DMS79 (cell line): ENCODE data around the gene KCTD11.
A peak's percentile ranks its signal among the peaks of the same experiment; 100 is the strongest.
"Not testable (repeated sequence)": the region's sequence is repeated elsewhere in the genome, so short reads cannot be mapped to it uniquely, and the experiment has no call there.

Source experiments
- DNase-seq: peaks from one replicate; lab custom pipeline; 2025; lab: John Stamatoyannopoulos, UW

KCTD11 gene

DNA sequence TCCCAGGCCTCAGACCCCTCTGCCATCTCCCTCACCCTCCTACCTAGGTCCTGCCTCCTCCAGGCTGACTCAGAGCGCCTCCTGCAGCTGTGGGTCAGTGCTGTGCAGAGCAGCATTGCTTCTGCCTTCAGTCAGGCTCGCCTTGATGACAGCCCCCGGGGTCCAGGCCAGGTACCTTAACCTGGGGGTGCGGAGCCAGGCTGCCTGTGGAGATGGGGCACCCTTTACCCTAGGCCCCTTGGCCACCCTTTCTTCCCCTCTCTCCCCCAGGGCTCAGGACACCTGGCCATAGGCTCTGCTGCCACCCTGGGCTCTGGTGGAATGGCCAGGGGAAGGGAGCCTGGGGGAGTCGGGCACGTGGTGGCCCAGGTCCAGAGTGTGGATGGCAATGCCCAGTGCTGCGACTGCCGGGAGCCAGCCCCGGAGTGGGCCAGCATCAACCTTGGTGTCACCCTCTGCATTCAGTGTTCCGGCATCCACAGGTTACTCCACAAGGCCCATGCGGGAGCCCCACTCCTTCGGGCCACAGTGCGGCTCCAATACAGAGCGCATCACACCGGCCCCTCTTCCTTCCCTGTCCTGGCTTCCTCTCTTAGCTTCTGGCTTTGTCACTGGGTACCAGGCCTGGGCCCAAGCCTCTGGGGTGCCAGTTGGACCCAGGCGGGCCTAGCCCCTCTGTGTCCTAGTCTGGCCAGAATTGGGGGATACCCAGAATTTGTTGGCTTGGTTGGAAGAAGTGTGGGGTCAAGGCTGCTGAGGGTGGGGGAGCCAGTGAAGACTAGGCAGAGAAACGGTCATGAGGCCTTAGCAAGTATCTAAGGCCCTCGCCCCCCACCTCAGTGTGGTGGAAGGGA lies 5.0 kb upstream of the KCTD11 start:
- DNase-seq: no peak

DNA sequence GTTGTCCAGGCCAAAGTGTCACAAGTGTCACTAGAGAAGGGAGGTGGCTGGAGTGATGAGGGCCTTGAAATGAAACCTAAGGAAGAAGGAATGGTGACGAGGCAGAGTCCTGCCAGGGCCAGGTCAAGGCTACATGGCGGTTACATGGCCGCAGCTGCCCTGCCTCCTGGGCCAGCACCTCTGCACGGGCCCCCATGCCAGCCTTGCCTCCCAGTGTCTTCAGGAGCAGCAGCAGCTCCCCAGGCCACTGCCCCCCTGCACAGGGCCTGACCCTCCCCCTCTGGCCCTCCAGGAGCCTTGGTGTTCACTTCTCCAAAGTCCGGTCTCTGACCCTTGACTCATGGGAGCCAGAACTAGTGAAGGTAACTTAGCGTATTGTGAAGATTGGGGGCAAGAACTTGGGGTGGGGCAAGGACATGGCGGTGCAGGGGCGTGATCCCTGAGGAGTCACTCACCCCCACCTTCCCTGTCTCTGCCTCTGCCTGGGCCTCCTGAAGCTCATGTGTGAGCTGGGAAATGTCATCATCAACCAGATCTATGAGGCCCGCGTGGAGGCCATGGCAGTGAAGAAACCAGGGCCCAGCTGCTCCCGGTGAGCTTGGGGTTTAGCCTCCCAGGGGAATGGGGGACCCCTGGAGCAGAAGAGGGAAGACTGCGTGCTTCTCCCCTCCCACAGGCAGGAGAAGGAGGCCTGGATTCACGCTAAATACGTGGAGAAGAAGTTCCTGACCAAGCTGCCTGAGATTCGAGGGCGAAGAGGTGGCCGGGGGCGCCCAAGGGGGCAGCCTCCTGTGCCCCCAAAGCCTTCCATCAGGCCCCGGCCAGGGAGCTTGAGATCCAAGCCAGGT lies 4.1 kb upstream of the KCTD11 start:
- DNase-seq: no peak

DNA sequence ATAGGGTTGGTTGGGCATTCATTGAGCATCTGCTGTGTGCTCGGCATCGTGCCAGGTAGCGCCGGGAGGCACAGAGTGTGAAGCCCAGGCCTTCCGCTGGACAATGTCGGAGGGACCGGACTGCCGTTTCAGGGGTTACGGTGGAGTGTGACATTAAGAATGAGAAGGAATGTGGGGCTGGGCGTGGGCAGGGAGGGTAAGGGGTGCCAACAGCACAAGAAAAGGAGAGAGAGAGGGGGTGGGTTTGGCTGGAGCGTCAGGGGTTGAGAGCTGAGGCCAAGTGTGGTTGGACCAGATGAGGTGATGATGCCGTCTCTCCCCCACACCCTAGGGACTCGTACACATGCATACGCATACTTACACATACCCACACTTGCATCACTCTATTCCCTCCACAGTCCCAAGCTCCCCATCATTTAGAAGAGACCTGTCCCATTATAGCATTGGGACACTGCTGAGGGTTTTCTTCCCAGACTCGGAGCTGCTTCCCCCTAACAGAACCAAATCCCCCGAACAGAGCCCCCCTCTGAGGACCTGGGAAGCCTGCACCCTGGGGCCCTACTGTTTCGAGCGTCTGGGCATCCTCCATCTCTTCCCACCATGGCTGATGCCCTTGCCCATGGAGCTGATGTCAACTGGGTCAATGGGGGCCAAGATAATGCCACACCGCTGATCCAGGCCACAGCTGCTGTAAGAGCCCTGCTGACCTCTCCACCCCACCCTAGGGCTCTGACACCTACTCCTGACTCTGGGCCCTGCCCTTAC lies 3.3 kb upstream of the KCTD11 start:
- DNase-seq: no peak

DNA sequence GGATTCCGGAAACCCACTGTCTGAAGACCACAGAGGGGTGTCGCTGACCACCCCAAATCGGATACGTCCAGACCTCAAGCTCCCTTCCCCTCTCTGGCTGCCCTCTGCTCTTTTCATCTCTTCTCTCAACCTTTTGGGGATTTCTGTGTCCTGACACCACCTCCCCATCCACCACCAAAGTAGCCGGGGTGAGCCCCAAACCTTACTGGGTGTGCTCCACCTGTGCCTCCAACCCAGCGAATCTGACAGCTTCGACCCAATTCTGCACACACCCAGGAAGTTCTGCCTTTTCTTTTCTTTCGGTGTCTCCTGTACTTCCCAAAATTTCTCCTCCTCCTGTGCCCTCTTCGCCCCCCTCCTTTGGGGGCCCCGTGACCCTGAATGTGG lies 534 bp downstream of the KCTD11 start:
- DNase-seq: no peak

DNA sequence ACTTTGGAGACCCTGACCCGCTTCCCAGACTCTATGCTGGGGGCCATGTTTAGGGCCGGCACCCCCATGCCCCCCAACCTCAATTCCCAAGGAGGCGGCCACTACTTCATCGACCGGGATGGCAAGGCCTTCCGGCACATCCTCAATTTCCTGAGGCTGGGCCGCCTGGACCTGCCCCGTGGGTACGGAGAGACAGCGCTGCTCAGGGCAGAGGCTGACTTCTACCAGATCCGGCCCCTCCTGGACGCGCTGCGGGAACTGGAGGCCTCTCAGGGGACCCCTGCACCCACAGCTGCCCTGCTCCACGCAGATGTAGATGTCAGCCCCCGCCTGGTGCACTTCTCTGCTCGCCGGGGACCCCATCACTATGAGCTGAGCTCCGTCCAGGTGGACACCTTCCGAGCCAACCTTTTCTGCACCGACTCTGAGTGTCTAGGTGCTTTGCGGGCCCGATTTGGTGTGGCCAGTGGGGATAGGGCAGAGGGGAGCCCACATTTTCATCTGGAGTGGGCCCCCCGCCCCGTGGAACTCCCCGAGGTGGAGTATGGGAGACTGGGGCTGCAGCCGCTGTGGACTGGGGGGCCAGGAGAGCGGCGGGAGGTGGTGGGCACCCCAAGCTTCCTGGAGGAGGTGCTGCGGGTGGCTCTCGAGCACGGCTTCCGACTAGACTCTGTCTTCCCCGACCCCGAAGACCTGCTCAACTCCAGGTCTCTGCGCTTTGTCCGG lies 1.1 kb downstream of the KCTD11 start:
- no peak for DNase-seq

DNA sequence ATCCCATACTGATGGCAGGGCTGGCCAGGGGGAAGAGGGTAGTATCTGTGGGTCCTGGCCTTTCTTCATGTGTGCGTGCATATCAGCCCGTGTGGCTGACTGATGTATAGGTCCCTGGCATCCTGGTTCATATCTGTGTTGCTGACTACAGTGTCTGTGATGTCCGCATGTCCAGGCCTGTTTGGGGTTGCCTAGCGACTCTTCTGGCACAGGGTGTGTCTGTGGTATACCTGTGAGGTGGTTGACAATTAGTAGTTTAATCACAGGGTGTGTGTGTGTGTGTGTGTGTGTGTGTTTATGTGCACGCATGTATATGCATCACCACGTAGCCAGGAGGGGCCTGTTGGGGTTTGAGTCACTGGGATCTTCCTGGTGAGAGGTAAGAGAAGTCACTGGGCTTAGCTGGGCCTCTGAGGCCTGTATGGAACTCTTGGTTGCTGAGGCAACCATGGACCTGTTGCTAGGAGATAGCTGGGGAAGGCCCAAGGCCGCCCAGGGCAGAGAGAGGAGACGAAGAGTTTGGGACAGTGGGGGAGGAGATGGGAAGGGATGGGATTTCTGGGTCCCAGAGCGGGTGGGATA lies 2.4 kb downstream of the KCTD11 start:
- no peak for DNase-seq

DNA sequence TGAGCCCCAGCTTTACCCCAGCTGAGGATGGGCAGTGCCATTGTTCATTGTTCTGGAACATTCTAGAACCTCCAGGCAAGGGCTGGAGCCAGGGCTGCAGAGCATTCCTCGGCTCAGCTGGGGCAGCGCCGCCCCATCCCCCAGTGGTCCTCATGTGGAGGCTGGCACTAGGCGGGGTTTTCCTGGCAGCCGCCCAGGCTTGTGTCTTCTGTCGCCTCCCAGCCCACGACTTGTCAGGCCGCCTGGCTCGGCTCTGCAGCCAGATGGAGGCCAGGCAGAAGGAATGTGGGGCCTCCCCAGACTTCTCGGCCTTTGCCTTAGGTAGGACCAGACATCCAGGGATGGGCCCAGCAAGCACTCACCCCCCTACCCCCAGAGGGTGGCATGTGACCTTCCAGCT lies 3.1 kb downstream of the KCTD11 start, which contains the start of gene TMEM95:
Gene TMEM95, plus strand, starts transcription at position 104 of the 400 bp plus-strand sequence. Its CDS starts 49 bp downstream, at position 153.
- DNase-seq: no peak

DNA sequence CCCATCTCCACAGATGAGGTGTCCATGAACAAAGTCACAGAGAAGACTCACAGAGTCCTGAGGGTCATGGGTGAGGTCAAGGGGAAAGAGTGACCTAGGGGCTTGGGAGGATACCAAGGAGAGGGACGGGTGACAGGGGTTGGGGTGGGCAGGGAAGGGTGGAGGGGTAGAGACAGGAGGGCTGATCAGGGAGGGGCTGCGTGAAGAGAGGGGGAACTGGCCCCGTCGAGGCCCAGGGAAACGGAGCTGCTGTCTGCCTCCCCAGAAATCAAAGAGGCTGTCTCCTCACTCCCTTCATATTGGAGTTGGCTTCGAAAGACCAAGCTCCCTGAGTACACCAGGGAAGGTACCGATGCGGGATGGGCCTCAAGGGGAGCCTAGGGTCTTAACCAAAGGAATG lies 3.6 kb downstream of the KCTD11 start:
- no peak for DNase-seq

DNA sequence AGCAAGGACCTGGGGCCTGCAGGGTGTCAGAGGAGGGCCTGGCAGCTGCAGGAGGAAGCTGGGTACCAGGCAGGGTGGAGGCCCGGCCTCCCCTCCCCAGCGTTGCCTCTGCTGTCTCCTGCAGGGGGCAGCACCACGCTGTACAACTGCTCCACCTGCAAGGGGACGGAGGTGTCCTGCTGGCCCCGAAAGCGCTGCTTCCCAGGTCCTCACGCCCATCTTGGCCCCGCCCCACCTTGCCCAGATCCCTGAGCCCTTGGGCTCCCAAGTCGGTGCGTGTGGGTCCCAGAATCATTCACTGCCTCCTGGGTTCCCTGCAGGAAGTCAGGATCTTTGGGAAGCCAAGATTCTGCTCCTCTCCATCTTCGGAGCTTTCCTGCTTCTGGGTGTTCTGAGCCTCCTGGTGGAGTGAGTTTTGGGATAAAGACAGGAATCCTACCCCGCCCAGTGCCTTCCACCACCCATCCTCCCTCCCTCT lies 4.1 kb downstream of the KCTD11 start:
- peak; percentile 73 for DNase-seq

DNA sequence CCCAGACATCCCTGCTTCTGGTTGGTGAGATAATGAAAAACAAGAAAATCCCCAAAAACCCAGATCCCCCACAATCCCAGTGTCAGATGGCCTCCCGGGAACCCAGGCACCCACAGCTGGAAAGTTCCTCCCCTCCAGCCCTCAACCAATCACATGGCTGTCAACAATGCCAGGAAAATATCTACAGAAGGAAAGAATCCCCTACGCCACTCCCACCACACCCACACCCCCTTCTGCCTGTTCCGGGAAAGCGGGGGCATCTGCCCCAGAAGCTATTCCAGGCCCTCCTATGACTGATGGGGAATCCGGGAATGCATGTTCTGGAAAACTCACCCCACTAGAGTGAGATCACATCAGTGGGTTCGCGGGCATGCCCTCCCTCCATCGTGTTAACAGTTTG lies 4.8 kb downstream of the KCTD11 start:
- DNase-seq: no peak

DNA sequence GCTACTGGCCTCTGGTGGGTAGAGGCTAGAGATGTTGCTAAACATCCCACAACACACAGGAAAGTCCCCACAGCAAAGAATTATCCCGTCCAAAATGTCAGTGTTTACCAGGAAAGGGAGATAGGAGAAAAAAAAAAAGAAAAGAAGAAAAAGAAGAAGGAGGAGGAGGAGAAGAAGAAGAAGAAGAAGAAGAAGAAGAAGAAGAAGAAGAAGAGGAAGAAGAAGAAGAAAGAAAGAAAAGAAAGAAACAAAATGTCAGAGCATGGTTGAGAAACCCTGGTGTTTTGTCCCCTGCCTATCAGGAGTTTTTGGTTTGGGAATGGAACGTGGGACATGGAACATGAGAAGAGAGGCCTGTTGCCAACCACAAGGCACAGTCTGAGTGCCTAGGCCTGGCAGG lies 5.4 kb downstream of the KCTD11 start:
- DNase-seq: no peak

DNA sequence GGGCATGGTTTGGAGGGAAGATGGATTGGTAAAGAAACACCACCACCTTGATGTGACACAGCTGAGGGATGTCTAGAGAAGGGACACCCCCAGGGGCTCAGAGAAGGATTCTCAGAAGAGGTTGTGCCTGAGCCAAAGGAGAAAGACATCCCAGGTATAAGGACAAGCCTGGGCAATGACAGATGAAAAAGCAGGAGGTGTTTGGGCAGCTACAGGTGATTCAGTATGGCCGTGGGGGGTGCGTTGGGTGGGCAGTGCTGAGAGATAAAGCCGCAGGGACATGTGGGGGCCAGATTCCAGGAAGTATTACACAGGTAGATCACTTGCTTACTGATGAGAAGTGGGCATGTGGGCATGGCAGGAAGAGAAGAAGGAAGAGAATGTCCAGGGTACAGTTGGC lies 9.9 kb downstream of the KCTD11 start:
- no peak for DNase-seq

DNA sequence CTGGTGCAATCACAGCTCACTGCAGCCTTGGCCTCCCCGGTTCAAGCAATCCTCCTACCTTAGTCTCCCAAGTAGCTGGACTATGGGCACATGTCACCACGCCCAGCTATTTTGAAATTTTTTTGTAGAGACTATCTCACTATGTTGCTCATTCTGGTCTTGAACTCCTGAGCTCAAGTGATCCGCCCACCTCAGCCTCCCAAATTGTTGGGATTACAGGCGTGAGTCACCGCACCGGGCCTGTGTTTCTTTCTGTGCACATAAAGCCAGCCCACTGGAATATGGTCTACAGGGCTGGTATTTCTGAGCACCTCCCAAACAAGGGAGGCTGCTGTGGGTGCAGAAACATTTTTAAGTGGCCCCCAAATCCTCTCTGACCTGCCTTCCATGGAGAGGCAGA lies 11.3 kb downstream of the KCTD11 start:
- DNase-seq: no peak

DNA sequence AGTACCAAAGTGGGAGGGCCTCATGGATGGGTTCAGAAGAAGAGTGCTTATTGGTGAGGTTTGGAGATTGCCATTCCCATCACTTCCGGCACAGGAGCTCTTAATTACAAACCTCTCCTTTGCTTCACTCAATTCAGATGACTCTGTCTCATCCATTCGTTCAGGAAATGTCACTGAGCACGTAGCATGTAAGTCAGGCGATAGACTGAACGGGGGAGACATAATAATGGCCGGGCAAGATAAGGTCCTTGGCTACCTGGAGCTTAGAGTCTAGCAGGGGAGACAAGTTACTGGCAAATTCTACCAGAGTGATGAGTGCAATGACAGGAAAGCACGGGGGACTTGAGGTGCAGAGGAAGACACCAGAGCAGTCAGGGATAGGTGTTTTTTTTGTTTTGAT lies 14.0 kb downstream of the KCTD11 start:
- DNase-seq: not testable (repeated sequence)

DNA sequence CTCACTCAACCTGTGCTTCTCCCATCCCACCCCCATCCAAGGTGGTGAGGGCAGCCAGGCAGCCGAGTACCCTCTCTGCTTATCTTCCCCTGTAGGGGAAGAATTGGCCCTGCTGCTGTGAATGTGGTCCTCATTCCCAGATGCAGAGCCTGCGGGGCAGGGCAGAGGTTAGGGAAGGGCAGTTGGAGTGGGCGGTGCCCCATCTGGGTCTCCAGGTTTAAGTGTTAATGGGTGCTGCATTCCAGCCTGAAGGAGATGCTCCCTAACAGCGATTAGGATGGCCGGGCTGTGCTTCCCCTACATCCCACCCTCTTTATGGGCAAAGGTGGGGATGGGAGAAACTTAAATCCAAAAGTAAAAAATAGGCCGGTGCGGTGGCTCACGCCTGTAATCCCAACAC lies 15.1 kb downstream of the KCTD11 start:
- no peak for DNase-seq

DNA sequence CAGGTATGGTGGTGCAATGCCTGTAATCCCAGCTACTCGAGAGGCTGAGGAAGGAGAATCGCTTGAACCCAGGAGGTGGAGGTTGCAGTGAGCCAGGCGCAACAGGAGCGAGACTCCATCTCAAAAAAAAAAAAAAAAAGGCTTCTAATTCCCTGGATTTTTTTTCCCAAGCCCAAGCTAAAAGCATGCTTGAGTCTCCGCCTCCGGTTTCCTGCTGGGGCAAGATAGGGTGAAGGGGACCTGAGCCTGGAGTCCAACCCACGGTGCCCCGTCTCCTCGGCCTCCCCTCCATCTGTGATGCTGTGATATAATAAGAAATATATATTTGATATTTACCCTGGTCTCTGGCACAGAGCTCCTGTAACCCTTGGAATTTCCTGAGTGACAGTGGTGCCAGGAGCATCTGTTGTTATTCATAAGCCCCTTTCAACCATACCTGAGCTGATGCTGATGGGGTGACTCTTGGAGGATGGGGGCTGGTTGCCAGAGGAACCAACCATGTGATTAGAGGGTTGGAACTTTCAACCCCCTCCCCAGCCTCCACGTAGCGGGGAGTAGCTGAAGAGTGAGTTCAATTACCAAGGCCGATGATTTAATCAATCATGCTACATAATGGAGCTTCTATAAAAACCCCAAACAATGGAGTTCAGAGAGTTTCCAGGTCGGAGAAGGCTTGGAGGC lies 16.1 kb downstream of the KCTD11 start:
- no peak for DNase-seq

DNA sequence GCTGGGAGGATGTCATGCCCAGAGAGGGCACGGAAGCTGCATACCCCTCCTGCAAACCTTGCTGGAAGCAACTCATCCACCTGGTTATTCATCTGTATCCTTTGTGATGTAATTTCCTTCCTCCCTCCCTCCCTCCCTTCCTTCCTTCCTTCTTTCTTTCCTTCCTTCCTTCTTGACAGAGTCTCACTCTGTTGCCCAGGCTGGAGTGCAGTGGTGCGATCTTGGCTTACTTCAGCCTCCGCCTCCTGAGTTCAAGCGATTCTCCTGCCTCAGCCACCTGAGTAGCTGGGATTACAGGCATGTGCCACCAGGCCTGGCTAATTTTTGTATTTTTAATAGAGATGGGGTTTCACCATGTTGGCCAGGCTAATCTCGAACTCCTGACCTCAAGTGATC lies 16.6 kb downstream of the KCTD11 start:
- not testable (repeated sequence) for DNase-seq

DNA sequence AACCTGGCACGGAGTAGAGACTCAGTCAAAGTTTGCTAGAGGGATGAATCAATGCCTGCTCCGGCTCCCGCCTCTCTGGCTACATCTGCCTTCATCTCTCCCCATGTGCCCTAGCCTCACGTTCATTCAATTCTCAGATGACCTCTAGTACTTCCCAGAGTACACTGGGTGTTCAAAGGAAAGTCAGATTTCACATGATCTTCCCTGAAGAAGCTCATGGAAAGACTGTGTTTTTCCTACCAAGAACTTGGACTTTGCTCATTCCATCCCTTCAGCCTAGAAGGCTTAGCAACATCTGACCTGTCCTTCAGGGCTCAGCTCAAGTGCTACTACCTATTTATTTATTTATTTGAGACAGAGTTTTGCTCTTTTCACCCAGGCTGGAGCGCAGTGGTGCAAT lies 17.9 kb downstream of the KCTD11 start:
- no peak for DNase-seq

DNA sequence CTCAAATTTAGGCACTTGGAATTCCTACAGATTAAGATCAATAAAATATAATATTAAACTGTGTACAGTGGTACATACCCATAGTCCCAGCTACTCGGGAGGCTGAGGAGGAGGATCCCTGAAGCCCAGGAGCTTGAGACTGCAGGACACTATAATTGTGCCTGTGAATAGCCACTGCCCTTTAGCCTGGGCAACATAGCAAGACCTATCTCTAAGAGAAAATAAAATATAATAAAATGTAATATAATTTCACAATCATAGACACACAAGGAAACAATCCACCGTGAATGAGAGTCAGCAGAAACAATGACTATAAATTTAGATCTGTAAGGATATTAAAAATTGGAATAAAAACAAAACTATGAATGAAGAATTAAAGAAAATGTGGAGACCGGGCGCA lies 18.9 kb downstream of the KCTD11 start:
- no peak for DNase-seq

DNA sequence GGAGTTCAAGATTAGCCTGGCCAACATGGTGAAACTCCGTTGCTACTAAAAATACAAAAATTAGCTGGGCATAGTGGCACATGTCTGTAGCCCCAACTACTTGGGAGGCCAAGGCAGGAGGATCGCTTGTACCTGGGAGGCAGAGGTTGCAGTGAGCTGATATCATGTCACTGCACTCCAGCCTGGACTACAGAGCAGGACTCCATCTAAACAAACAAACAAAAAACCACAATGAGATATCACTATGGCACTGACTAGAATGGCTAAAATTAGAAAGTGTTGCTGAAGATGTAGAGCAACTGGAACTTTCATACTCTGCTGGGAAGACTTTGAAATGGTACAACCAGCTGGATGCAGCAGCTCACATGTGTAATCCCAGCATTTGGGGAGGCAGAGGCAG lies 22.4 kb downstream of the KCTD11 start:
- no peak for DNase-seq

DNA sequence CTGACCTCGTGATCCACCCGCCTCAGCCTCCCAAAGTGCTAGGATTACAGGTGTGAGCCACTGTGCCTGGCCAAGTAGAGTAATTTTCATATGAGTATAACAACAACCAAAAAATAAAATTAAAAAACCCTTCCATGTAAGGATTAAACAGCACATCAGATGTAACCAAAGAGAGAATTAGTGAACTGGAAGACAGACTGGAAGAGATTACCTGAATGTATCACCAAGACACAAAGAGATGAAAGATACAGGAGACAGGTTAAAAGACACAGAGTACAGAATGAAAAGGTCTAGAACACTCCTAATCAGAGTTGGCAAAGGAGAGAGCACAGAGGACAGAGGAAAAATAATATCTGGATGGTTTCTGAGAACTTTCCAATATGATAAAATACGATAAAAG lies 27.2 kb downstream of the KCTD11 start:
- no peak for DNase-seq
